HCT116 (cell line): ENCODE data around the gene SERP1.

Experiments used
- ATF3 ChIP-seq: IDR thresholded peaks from 2 replicates; pipeline ENCODE4 v1.6.1; 2012
- CTCF ChIP-seq, 3 experiments: fragments of 200-600 bp in 1 of 3; sonication (generic) in 1 of 3; IDR thresholded peaks in 2 of 3; conservative IDR thresholded peaks in 1 of 3; 2 replicates each; pipeline ENCODE4 v1.5.1; 2012 to 2017; ENCODE audit warnings: low read depth in 2 of 3, low read length in 2 of 3, antibody characterized with exemption in 1 of 3, borderline replicate concordance in 1 of 3, control low read depth in 1 of 3, mild to moderate bottlenecking in 1 of 3, mixed read lengths in 1 of 3, mixed run types in 1 of 3, moderate library complexity in 1 of 3; ENCODE audit not compliant: insufficient read depth in 1 of 3
- ELF1 ChIP-seq: IDR thresholded peaks from 2 replicates; pipeline ENCODE4 v1.6.1; 2012; ENCODE audit warnings: low read depth, borderline replicate concordance
- EZH2 ChIP-seq: fragments of 200-600 bp; sonication (generic); IDR thresholded peaks from 2 replicates; pipeline ENCODE4 v1.6.1; 2017; ENCODE audit warnings: antibody characterized with exemption, mixed run types
- EZH2phosphoT487 ChIP-seq: fragments of 200-600 bp; IDR thresholded peaks from 2 replicates; pipeline ENCODE4 v1.6.1; 2018; ENCODE audit warnings: antibody characterized with exemption, borderline replicate concordance
- MAX ChIP-seq: IDR thresholded peaks from 2 replicates; pipeline ENCODE4 v1.6.1; 2012
- POLR2A ChIP-seq: IDR thresholded peaks from 2 replicates; pipeline ENCODE4 v1.7.0; 2011; ENCODE audit warnings: borderline replicate concordance; ENCODE audit not compliant: insufficient read depth, insufficient read length; ENCODE audit errors: extremely low read depth
- POLR2AphosphoS5 ChIP-seq: IDR thresholded peaks from 2 replicates; pipeline ENCODE4 v1.6.1; 2011; ENCODE audit warnings: mild to moderate bottlenecking, low read depth, low read length, moderate library complexity

GRCh38 chr3:150540297-150540696, 6.0 kb downstream of the SERP1 start:
- TF ChIP-seq EZH2 = no peak
- no peak for TF ChIP-seq POLR2AphosphoS5
- no peak for TF ChIP-seq ATF3
- no peak for TF ChIP-seq POLR2A
- no peak for TF ChIP-seq ELF1
- no peak for TF ChIP-seq MAX
- no peak for TF ChIP-seq EZH2phosphoT487
- TF ChIP-seq CTCF (IDR thresholded peaks at IDR 0.05 in 2 of 3, conservative IDR thresholded peaks at IDR 0.05 in 1 of 3; ENCODE audit: borderline replicate concordance in 1 of 3, insufficient read depth in 1 of 3, low read depth in 2 of 3, low read length in 2 of 3) = no peak
